ENCODE data around the gene ASCC1.

GRCh38 chr10:72092987-72093386 is 123.1 kb downstream of the ASCC1 start:
- TF ChIP-seq EZH2 (IDR thresholded peaks at IDR 0.05; ENCODE audit: insufficient read depth, poor library complexity, severe bottlenecking) (no peak), EZH2phosphoT487 (IDR thresholded peaks at IDR 0.05; ENCODE audit: insufficient read depth, low read depth) (no peak)

Data from GM23248 (cell line).